WTC11 (cell line): ENCODE data around the gene SLC23A1. TPM values are rescaled to one million over a fixed set of nuclear protein-coding genes. Genes with fewer than 3 reads are reported as not detected.

Experiments
- ATAC-seq: fragments of 200-7000 bp; cut with Tn5 transposase; 2 replicates; pipeline ENCODE4 v1.10.0; 2021; ENCODE audit warnings: mild to moderate bottlenecking, moderate library complexity
- CTCF ChIA-PET: fragments of 300-600 bp; sonication (Branson Sonifier 250); formaldehyde crosslinking; loops from one replicate; lab custom pipeline; 2021; ENCODE audit warnings: antibody characterized with exemption; lab: Charles Lee
- POLR2A ChIA-PET: fragments of 350-600 bp; sonication (Branson Sonifier 250); formaldehyde crosslinking; loops from one replicate; lab custom pipeline; 2021; ENCODE audit warnings: antibody characterized with exemption; lab: Charles Lee
- DNase-seq: peaks from one replicate; pipeline ENCODE4 v3.0.0; 2021; ENCODE audit warnings: low spot score
- H3K27ac Mint-ChIP-seq: 2 replicates; pipeline ENCODE4 v1.8.0; 2021; ENCODE audit warnings: mixed read lengths
- H3K27me3 Mint-ChIP-seq: 2 replicates; pipeline ENCODE4 v1.8.0; 2021; ENCODE audit warnings: low read depth, mild to moderate bottlenecking, moderate library complexity, mixed read lengths
- H3K36me3 Mint-ChIP-seq: 2 replicates; pipeline ENCODE4 v1.8.0; 2021; ENCODE audit warnings: mixed read lengths
- H3K4me1 Mint-ChIP-seq: 2 replicates; pipeline ENCODE4 v1.8.0; 2022; ENCODE audit warnings: mixed read lengths
- H3K4me3 Mint-ChIP-seq: 2 replicates; pipeline ENCODE4 v1.8.0; 2021; ENCODE audit warnings: mild to moderate bottlenecking, moderate library complexity, mixed read lengths
- H3K9me3 Mint-ChIP-seq: 2 replicates; pipeline ENCODE4 v1.8.0; 2021; ENCODE audit warnings: mixed read lengths
- CBFB ChIP-seq: sonication (generic); formaldehyde crosslinking; IDR thresholded peaks from 2 replicates; pipeline ENCODE4 v1.8.1; 2022; ENCODE audit warnings: mild to moderate bottlenecking, low read depth, missing genetic modification reagents
- ETV6 ChIP-seq: sonication (generic); formaldehyde crosslinking; IDR thresholded peaks from 2 replicates; pipeline ENCODE4 v1.8.1; 2022; ENCODE audit warnings: mild to moderate bottlenecking, missing genetic modification reagents
- FOXK1 ChIP-seq: sonication (generic); formaldehyde crosslinking; IDR thresholded peaks from 2 replicates; pipeline ENCODE4 v1.8.0; 2022; ENCODE audit warnings: mild to moderate bottlenecking, moderate library complexity, missing genetic modification reagents
- KAT7 ChIP-seq: sonication (generic); formaldehyde crosslinking; IDR thresholded peaks from 2 replicates; pipeline ENCODE4 v1.8.1; 2023; ENCODE audit warnings: missing genetic modification reagents, mild to moderate bottlenecking, borderline replicate concordance
- NR3C1 ChIP-seq: sonication (generic); formaldehyde crosslinking; conservative IDR thresholded peaks from 2 replicates; pipeline ENCODE4 v1.8.1; 2023; ENCODE audit warnings: low read depth, mild to moderate bottlenecking, missing genetic modification reagents
- SMAD4 ChIP-seq: sonication (generic); formaldehyde crosslinking; IDR thresholded peaks from 2 replicates; pipeline ENCODE4 v1.8.0; 2022; ENCODE audit warnings: mild to moderate bottlenecking, missing genetic modification reagents
- SP1 ChIP-seq: sonication (generic); formaldehyde crosslinking; conservative IDR thresholded peaks from 2 replicates; pipeline ENCODE4 v1.8.1; 2022; ENCODE audit warnings: missing genetic modification reagents
- TEAD1 ChIP-seq: sonication (generic); formaldehyde crosslinking; IDR thresholded peaks from 2 replicates; pipeline ENCODE4 v1.8.0; 2022; ENCODE audit warnings: mild to moderate bottlenecking, missing genetic modification reagents
- TP53 ChIP-seq: sonication (generic); formaldehyde crosslinking; IDR thresholded peaks from 2 replicates; pipeline ENCODE4 v1.8.1; 2023; ENCODE audit warnings: mild to moderate bottlenecking, missing genetic modification reagents
- ZNF138 ChIP-seq: sonication (generic); formaldehyde crosslinking; conservative IDR thresholded peaks from 2 replicates; pipeline ENCODE4 v1.8.1; 2022; ENCODE audit warnings: mild to moderate bottlenecking, moderate library complexity, missing genetic modification reagents
- ZNF232 ChIP-seq: sonication (generic); formaldehyde crosslinking; IDR thresholded peaks from 2 replicates; pipeline ENCODE4 v1.8.0; 2022; ENCODE audit warnings: mild to moderate bottlenecking, missing genetic modification reagents
- total RNA-seq: library from RNA; stranded (reverse); gene quantifications from 3 replicates; pipeline ENCODE4 v1.2.3, GENCODE V29; 2021
- TF ChIP-seq, protein P1 (sequence below): fragments of 200-600 bp; IDR thresholded peaks from 2 replicates; pipeline ENCODE4 v1.8.0; 2022; ENCODE audit warnings: antibody characterized with exemption
- TF ChIP-seq, protein P2 (sequence below): fragments of 250-450 bp; sonication (Bioruptor Pico); IDR thresholded peaks from 2 replicates; pipeline ENCODE4 v1.9.0; 2021; ENCODE audit warnings: moderate library complexity, mild to moderate bottlenecking, inconsistent platforms, borderline replicate concordance
- TF ChIP-seq, protein P3 (sequence below): sonication (generic); formaldehyde crosslinking; IDR thresholded peaks from 2 replicates; pipeline ENCODE4 v1.8.1; 2022; ENCODE audit warnings: mild to moderate bottlenecking, moderate library complexity, missing genetic modification reagents
- TF ChIP-seq, protein P4 (sequence below): sonication (generic); formaldehyde crosslinking; IDR thresholded peaks from 2 replicates; pipeline ENCODE4 v1.8.1; 2023; ENCODE audit warnings: mild to moderate bottlenecking, missing genetic modification reagents, borderline replicate concordance
- TF ChIP-seq, protein P5 (sequence below): fragments of 250-450 bp; sonication (Bioruptor Pico); IDR thresholded peaks from 2 replicates; pipeline ENCODE4 v1.9.0; 2021; ENCODE audit warnings: mild to moderate bottlenecking
- TF ChIP-seq, protein P6 (sequence below): fragments of 250-450 bp; sonication (Bioruptor Pico); IDR thresholded peaks from 2 replicates; pipeline ENCODE4 v1.9.0; 2021; ENCODE audit warnings: mild to moderate bottlenecking, borderline replicate concordance
- TF ChIP-seq, protein P7 (sequence below): sonication (generic); formaldehyde crosslinking; IDR thresholded peaks from 2 replicates; pipeline ENCODE4 v1.8.0; 2022; ENCODE audit warnings: mild to moderate bottlenecking, missing genetic modification reagents
- TF ChIP-seq, protein P8 (sequence below): sonication (generic); formaldehyde crosslinking; IDR thresholded peaks from 2 replicates; pipeline ENCODE4 v1.8.0; 2023; ENCODE audit warnings: missing genetic modification reagents

The SLC23A1 gene
- total RNA-seq, 1 experiment from 2014 or later = not detected

DNA sequence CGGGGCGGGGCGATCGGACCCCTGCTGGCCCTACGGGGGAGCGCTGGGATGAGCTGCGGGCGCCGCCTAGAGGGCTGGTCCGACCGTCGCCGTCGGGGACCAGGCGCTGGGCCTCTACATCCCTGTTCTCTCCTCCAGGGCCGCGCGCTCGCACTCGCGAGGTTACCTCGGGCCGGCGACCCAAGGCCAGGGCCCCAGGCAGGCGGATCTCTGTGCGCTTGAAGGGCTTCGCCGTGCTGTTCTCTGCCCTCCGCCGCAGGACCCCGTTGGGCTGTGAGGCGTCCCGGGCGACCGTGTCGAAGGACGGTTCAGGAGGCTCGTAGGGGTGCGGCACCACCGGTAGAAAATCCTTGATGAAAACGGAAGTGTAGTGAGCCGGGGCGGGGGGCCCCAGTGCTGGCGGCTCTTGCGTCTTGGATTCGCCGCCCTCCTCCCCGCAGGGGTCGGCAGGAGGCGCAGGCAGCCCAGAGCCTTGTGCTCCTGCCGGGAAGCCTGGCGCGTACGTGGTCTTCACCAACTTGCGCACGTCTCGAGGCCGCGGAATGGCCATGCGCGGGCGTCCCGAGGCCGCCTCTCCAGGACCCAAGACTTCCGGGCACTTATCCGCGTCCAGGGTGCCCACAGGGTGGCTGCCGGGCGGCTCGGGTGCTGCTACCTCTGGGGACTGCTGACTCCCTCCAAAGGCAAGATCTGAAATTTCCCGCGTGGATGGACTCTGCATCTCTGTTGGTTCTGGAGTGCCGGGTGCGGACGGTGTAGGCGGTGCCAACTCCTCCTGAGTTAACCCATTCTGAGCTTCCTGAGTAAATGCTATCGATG lies 9.8 kb upstream of the SLC23A1 start:
- Mint-ChIP-seq H3K36me3 (peaks cover 5% of the 10 kb centered on the region; the same call in 1 of the 2 replicates), H3K27ac (no peak overlapping the region), H3K4me3 (peak overlapping the region; percentile 87), H3K4me1 (peaks cover 43% of the 10 kb centered on the region), H3K27me3 (peaks cover 39% of the 10 kb centered on the region), H3K9me3 (no peaks in the 10 kb centered on the region)
- ChIA-PET CTCF (interaction anchor here (0.5 to 5.6 kb wide), 10 partner anchors 10 to 121 kb away, joined by 3 to 31 read pairs (median 4); partner anchors contain the start of genes PAIP2 and SPATA24), POLR2A (interaction anchor here (1.0 kb wide), 1 partner anchor 51 kb away, joined by 3 read pairs; no protein-coding TSS in a partner anchor)
- DNase-seq (peak; percentile 88), ATAC-seq (peak; percentile 67)
- TF ChIP-seq TEAD1 (CRISPR knock-in tag) (peak; percentile 74; the same call in 1 of the 2 replicates), SP1 (CRISPR knock-in tag) (peak; percentile 39; the same call in 1 of the 2 replicates), FOXK1 (CRISPR knock-in tag) (peak; percentile 56; the same call in 1 of the 2 replicates), ZNF232 (CRISPR knock-in tag) (peak; percentile 77; the same call in 1 of the 2 replicates), ETV6 (peak; percentile 78; the same call in 1 of the 2 replicates), TP53 (CRISPR knock-in tag) (peak; percentile 67; the same call in 1 of the 2 replicates), NR3C1 (CRISPR knock-in tag) (0 out of 2 replicates have a peak, but pooled peaks have one; percentile 82), SMAD4 (CRISPR knock-in tag) (no peak), KAT7 (CRISPR knock-in tag) (0 out of 2 replicates have a peak, but pooled peaks have one; percentile 29), CBFB (CRISPR knock-in tag) (peak; percentile 81; the same call in 1 of the 2 replicates), ZNF138 (CRISPR knock-in tag) (0 out of 2 replicates have a peak, but pooled peaks have one; percentile 28)
- TF ChIP-seq, protein P1, sequence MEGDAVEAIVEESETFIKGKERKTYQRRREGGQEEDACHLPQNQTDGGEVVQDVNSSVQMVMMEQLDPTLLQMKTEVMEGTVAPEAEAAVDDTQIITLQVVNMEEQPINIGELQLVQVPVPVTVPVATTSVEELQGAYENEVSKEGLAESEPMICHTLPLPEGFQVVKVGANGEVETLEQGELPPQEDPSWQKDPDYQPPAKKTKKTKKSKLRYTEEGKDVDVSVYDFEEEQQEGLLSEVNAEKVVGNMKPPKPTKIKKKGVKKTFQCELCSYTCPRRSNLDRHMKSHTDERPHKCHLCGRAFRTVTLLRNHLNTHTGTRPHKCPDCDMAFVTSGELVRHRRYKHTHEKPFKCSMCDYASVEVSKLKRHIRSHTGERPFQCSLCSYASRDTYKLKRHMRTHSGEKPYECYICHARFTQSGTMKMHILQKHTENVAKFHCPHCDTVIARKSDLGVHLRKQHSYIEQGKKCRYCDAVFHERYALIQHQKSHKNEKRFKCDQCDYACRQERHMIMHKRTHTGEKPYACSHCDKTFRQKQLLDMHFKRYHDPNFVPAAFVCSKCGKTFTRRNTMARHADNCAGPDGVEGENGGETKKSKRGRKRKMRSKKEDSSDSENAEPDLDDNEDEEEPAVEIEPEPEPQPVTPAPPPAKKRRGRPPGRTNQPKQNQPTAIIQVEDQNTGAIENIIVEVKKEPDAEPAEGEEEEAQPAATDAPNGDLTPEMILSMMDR = no peak
- TF ChIP-seq, protein P2, sequence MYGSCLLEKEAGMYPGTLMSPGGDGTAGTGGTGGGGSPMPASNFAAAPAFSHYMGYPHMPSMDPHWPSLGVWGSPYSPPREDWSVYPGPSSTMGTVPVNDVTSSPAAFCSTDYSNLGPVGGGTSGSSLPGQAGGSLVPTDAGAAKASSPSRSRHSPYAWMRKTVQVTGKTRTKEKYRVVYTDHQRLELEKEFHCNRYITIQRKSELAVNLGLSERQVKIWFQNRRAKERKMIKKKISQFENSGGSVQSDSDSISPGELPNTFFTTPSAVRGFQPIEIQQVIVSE (CRISPR knock-in tag) = no peak
- TF ChIP-seq, protein P3, sequence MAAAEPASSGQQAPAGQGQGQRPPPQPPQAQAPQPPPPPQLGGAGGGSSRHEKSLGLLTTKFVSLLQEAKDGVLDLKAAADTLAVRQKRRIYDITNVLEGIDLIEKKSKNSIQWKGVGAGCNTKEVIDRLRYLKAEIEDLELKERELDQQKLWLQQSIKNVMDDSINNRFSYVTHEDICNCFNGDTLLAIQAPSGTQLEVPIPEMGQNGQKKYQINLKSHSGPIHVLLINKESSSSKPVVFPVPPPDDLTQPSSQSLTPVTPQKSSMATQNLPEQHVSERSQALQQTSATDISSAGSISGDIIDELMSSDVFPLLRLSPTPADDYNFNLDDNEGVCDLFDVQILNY (CRISPR knock-in tag) = peak; percentile 64; the same call in 1 of the 2 replicates
- TF ChIP-seq, protein P4, sequence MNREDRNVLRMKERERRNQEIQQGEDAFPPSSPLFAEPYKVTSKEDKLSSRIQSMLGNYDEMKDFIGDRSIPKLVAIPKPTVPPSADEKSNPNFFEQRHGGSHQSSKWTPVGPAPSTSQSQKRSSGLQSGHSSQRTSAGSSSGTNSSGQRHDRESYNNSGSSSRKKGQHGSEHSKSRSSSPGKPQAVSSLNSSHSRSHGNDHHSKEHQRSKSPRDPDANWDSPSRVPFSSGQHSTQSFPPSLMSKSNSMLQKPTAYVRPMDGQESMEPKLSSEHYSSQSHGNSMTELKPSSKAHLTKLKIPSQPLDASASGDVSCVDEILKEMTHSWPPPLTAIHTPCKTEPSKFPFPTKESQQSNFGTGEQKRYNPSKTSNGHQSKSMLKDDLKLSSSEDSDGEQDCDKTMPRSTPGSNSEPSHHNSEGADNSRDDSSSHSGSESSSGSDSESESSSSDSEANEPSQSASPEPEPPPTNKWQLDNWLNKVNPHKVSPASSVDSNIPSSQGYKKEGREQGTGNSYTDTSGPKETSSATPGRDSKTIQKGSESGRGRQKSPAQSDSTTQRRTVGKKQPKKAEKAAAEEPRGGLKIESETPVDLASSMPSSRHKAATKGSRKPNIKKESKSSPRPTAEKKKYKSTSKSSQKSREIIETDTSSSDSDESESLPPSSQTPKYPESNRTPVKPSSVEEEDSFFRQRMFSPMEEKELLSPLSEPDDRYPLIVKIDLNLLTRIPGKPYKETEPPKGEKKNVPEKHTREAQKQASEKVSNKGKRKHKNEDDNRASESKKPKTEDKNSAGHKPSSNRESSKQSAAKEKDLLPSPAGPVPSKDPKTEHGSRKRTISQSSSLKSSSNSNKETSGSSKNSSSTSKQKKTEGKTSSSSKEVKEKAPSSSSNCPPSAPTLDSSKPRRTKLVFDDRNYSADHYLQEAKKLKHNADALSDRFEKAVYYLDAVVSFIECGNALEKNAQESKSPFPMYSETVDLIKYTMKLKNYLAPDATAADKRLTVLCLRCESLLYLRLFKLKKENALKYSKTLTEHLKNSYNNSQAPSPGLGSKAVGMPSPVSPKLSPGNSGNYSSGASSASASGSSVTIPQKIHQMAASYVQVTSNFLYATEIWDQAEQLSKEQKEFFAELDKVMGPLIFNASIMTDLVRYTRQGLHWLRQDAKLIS (CRISPR knock-in tag) = peak; percentile 86; the same call in 1 of the 2 replicates
- TF ChIP-seq, protein P5, sequence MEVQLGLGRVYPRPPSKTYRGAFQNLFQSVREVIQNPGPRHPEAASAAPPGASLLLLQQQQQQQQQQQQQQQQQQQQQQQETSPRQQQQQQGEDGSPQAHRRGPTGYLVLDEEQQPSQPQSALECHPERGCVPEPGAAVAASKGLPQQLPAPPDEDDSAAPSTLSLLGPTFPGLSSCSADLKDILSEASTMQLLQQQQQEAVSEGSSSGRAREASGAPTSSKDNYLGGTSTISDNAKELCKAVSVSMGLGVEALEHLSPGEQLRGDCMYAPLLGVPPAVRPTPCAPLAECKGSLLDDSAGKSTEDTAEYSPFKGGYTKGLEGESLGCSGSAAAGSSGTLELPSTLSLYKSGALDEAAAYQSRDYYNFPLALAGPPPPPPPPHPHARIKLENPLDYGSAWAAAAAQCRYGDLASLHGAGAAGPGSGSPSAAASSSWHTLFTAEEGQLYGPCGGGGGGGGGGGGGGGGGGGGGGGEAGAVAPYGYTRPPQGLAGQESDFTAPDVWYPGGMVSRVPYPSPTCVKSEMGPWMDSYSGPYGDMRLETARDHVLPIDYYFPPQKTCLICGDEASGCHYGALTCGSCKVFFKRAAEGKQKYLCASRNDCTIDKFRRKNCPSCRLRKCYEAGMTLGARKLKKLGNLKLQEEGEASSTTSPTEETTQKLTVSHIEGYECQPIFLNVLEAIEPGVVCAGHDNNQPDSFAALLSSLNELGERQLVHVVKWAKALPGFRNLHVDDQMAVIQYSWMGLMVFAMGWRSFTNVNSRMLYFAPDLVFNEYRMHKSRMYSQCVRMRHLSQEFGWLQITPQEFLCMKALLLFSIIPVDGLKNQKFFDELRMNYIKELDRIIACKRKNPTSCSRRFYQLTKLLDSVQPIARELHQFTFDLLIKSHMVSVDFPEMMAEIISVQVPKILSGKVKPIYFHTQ (CRISPR knock-in tag) = no peak
- TF ChIP-seq, protein P6, sequence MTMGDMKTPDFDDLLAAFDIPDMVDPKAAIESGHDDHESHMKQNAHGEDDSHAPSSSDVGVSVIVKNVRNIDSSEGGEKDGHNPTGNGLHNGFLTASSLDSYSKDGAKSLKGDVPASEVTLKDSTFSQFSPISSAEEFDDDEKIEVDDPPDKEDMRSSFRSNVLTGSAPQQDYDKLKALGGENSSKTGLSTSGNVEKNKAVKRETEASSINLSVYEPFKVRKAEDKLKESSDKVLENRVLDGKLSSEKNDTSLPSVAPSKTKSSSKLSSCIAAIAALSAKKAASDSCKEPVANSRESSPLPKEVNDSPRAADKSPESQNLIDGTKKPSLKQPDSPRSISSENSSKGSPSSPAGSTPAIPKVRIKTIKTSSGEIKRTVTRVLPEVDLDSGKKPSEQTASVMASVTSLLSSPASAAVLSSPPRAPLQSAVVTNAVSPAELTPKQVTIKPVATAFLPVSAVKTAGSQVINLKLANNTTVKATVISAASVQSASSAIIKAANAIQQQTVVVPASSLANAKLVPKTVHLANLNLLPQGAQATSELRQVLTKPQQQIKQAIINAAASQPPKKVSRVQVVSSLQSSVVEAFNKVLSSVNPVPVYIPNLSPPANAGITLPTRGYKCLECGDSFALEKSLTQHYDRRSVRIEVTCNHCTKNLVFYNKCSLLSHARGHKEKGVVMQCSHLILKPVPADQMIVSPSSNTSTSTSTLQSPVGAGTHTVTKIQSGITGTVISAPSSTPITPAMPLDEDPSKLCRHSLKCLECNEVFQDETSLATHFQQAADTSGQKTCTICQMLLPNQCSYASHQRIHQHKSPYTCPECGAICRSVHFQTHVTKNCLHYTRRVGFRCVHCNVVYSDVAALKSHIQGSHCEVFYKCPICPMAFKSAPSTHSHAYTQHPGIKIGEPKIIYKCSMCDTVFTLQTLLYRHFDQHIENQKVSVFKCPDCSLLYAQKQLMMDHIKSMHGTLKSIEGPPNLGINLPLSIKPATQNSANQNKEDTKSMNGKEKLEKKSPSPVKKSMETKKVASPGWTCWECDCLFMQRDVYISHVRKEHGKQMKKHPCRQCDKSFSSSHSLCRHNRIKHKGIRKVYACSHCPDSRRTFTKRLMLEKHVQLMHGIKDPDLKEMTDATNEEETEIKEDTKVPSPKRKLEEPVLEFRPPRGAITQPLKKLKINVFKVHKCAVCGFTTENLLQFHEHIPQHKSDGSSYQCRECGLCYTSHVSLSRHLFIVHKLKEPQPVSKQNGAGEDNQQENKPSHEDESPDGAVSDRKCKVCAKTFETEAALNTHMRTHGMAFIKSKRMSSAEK (CRISPR knock-in tag) = no peak
- TF ChIP-seq, protein P7, sequence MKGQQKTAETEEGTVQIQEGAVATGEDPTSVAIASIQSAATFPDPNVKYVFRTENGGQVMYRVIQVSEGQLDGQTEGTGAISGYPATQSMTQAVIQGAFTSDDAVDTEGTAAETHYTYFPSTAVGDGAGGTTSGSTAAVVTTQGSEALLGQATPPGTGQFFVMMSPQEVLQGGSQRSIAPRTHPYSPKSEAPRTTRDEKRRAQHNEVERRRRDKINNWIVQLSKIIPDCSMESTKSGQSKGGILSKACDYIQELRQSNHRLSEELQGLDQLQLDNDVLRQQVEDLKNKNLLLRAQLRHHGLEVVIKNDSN (CRISPR knock-in tag) = no peak
- TF ChIP-seq, protein P8, sequence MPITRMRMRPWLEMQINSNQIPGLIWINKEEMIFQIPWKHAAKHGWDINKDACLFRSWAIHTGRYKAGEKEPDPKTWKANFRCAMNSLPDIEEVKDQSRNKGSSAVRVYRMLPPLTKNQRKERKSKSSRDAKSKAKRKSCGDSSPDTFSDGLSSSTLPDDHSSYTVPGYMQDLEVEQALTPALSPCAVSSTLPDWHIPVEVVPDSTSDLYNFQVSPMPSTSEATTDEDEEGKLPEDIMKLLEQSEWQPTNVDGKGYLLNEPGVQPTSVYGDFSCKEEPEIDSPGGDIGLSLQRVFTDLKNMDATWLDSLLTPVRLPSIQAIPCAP (CRISPR knock-in tag) = 0 out of 2 replicates have a peak, but pooled peaks have one; percentile 40
